Stimulated activated CD8-positive, alpha-beta memory T cell treated with anti-CD3 and anti-CD28 coated beads, Interleukin-4, amount 100 ng/mL, for 24 hours (primary cell): ENCODE data around the gene IFT25.
"Not testable (repeated sequence)": the region's sequence is repeated elsewhere in the genome, so short reads cannot be mapped to it uniquely, and the experiment has no call there.

Experiments
- DNase-seq: peaks from one replicate; pipeline ENCODE4 v3.0.0-alpha.2; 2020; ENCODE audit warnings: low read depth

IFT25 gene

GRCh38 chr1:53883600-53883999 is 61.9 kb downstream of the IFT25 start:
- not testable (repeated sequence) for DNase-seq

DNA sequence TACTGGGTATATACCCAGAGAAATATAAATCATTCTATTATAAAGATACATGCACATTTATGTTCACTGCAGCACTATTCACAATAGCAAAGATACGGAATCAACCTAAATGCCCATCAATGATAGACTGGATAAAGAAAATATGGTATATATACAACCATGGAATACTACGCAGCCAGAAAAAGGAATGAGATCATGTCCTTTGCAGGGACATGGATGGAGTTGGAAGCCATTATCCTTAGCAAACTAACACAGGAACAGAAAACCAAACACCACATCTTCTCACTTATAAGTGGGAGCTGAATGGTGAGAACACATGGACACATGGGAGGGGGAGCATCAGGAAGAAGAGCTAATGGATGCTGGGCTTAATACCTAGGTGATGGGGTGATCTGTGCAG is 63.6 kb downstream of the IFT25 start:
- not testable (repeated sequence) for DNase-seq

- DNase-seq: no peak
Observed at GRCh38 chr1:53878492-53879105, 66.9 kb downstream of the IFT25 start.

- DNase-seq: not testable (repeated sequence)
Observed at GRCh38 chr1:53875150-53875549, 70.3 kb downstream of the IFT25 start.

DNA sequence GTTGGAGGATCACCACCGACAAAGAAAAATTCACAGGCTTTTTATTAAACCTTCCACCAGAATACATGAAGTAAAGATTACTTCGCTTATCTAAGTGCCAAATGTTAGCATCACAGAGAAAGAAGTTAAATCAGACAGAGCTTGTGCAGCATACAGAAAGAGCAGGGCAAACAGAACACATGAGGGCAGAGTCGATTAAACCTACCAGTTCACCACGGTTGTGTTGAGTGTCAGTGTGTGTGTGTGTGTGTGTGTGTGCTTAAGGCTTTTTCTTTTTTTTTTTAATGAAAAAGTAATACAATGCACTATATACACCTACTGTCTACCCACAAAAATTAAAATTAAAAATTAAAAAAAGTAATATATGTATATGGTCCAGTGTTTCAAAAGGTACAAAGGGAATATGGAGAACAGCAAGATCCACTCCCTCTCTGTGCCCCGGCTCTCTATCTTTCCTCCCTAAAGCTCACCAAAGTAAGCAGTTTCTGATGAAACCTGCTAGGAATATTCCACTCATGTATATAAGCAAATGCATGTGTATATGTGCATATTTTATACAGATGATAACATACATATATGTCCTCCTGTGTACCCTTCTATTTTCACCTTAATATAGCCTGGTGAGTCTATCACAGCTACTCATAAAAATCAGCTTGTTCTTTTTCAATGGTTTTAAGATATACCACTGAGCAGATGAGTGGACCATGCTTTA is 73.6 kb downstream of the IFT25 start:
- no peak for DNase-seq
